OCI-LY1 (cell line): ENCODE measurements around the gene ELMO1.

ENCODE experiments used
- H2AFZ ChIP-seq: fragments of 200-600 bp; sonication (generic), shearing (Covaris generic); 2 replicates; pipeline ENCODE4 v1.6.0; 2014; ENCODE audit warnings: antibody characterized with exemption, mild to moderate bottlenecking, low read length
- H3F3A ChIP-seq: fragments of 200-600 bp; sonication (generic), shearing (Covaris generic); 2 replicates; pipeline ENCODE4 v1.6.0; 2014; ENCODE audit warnings: mild to moderate bottlenecking, antibody characterized with exemption, low read length, moderate library complexity; ENCODE audit not compliant: insufficient read depth
- H3K27ac ChIP-seq: fragments of 200-600 bp; sonication (generic); 2 replicates; pipeline ENCODE4 v1.5.1; 2014; ENCODE audit warnings: low read length, mixed run types, mild to moderate bottlenecking, low read depth; ENCODE audit not compliant: poor library complexity, severe bottlenecking
- H3K27me3 ChIP-seq: fragments of 200-600 bp; sonication (generic); 2 replicates; pipeline ENCODE4 v1.6.0; 2014; ENCODE audit warnings: antibody characterized with exemption, mild to moderate bottlenecking, low read length, moderate library complexity; ENCODE audit not compliant: insufficient read depth
- H3K36me3 ChIP-seq: fragments of 200-600 bp; sonication (generic); 2 replicates; pipeline ENCODE4 v1.6.1; 2014; ENCODE audit warnings: mild to moderate bottlenecking, antibody characterized with exemption, low read length, moderate library complexity, mixed read lengths; ENCODE audit not compliant: insufficient read depth
- H3K4me1 ChIP-seq: fragments of 200-600 bp; sonication (generic); 2 replicates; pipeline ENCODE4 v1.5.1; 2014; ENCODE audit warnings: mild to moderate bottlenecking, low read length, moderate library complexity; ENCODE audit not compliant: insufficient read depth, severe bottlenecking
- H3K4me2 ChIP-seq: fragments of 200-600 bp; sonication (generic), shearing (Covaris generic); 2 replicates; pipeline ENCODE4 v1.6.1; 2014; ENCODE audit warnings: low read length
- H3K4me3 ChIP-seq: fragments of 200-600 bp; sonication (generic); 2 replicates; pipeline ENCODE4 v1.5.1; 2014; ENCODE audit warnings: low read length, low read depth, mild to moderate bottlenecking, mixed read lengths; ENCODE audit not compliant: poor library complexity, severe bottlenecking
- H3K79me2 ChIP-seq: fragments of 200-600 bp; shearing (Covaris generic); 2 replicates; pipeline ENCODE4 v1.6.1; 2016; ENCODE audit warnings: mixed run types, low read length, mixed read lengths; ENCODE audit not compliant: insufficient read depth
- H3K9ac ChIP-seq: fragments of 200-600 bp; sonication (generic), shearing (Covaris generic); 2 replicates; pipeline ENCODE4 v1.6.1; 2014; ENCODE audit warnings: mild to moderate bottlenecking, low read length, mixed read lengths
- H3K9me2 ChIP-seq: fragments of 200-600 bp; sonication (generic), shearing (Covaris generic); 2 replicates; pipeline ENCODE4 v1.6.1; 2014; ENCODE audit warnings: low read depth, mild to moderate bottlenecking, low read length, mixed read lengths
- H3K9me3 ChIP-seq: fragments of 200-600 bp; shearing (Covaris generic); 2 replicates; pipeline ENCODE4 v1.6.1; 2014; ENCODE audit warnings: low read length, mixed read lengths
- H4K20me1 ChIP-seq: fragments of 200-600 bp; sonication (generic), shearing (Covaris generic); 2 replicates; pipeline ENCODE4 v1.6.0; 2016; ENCODE audit warnings: mild to moderate bottlenecking, low read length; ENCODE audit not compliant: insufficient read depth
- EZH2 ChIP-seq: fragments of 200-600 bp; sonication (generic), shearing (Covaris generic); IDR thresholded peaks from 2 replicates; pipeline ENCODE4 v1.8.0; 2017; ENCODE audit warnings: borderline replicate concordance, mixed run types, mild to moderate bottlenecking, antibody characterized with exemption, low read length, moderate library complexity, mixed read lengths
- TF ChIP-seq, protein P1 (sequence below): fragments of 200-600 bp; sonication (generic), shearing (Covaris generic); IDR thresholded peaks from 2 replicates; pipeline ENCODE4 v1.5.1; 2017; ENCODE audit warnings: mild to moderate bottlenecking, antibody characterized with exemption, low read length, moderate library complexity, mixed read lengths

Gene ELMO1

DNA sequence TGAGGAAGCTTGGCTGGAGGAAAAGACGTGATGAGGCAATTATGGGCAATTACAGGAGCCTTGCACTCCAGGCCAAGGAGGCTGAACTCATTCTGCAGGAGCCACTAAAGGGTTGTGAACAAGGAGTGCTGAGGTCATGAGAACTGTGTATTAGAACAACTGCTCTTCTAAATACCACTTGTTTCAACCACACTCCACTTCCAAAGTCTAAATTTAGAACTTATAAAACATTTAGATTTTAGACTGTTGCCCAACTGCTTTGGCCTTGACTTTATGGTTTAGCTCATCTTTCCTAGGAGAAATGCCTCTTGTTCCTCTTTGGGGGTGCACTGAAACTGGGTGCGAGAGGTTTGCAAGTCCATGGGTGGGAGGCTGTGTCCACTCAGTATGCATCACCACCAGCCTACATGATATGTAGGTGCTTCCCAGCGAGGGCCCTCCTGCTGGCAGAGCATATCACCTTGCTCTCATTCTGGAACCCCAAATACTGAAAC is 524.7 kb downstream of the ELMO1 start:
- TF ChIP-seq, protein P1, sequence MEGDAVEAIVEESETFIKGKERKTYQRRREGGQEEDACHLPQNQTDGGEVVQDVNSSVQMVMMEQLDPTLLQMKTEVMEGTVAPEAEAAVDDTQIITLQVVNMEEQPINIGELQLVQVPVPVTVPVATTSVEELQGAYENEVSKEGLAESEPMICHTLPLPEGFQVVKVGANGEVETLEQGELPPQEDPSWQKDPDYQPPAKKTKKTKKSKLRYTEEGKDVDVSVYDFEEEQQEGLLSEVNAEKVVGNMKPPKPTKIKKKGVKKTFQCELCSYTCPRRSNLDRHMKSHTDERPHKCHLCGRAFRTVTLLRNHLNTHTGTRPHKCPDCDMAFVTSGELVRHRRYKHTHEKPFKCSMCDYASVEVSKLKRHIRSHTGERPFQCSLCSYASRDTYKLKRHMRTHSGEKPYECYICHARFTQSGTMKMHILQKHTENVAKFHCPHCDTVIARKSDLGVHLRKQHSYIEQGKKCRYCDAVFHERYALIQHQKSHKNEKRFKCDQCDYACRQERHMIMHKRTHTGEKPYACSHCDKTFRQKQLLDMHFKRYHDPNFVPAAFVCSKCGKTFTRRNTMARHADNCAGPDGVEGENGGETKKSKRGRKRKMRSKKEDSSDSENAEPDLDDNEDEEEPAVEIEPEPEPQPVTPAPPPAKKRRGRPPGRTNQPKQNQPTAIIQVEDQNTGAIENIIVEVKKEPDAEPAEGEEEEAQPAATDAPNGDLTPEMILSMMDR = no peak
- TF ChIP-seq EZH2 = no peak
- no peak overlapping the region for H3K9ac ChIP-seq
- H2AFZ ChIP-seq = no peak overlapping the region
- H3K9me2 ChIP-seq = no peaks in the 10 kb centered on the region
- H3K27ac ChIP-seq = no peak overlapping the region
- H3F3A ChIP-seq = no peaks in the 10 kb centered on the region
- H3K4me2 ChIP-seq = no peak overlapping the region
- no peaks in the 10 kb centered on the region for H3K79me2 ChIP-seq
- no peak overlapping the region for H3K4me3 ChIP-seq
- H3K4me1 ChIP-seq = no peaks in the 10 kb centered on the region
- no peaks in the 10 kb centered on the region for H3K9me3 ChIP-seq
- H4K20me1 ChIP-seq = no peaks in the 10 kb centered on the region
- peaks cover 15% of the 10 kb centered on the region; the same call in 1 of the 2 replicates for H3K36me3 ChIP-seq
- no peaks in the 10 kb centered on the region for H3K27me3 ChIP-seq

DNA sequence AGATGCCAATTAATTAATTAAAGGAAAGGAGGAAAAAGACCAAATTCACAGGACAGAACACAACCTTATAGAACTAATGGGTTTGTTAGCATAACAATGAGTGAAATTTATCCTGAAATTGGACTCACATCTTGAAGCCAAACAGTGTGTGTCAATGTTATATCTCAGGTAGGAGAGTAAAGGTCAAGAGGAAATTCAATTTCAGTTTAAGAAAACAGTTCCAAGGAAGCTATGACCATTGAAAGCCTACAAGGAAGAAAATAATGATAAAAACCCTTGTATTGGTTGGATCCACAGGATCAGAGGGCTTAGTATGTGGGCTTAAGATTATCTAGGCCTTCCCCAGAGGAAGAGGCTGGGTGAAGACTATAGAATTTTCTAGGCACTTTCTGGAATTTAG is 525.5 kb downstream of the ELMO1 start:
- Histone ChIP-seq H3K27ac (no peak overlapping the region), H3K9ac (no peak overlapping the region)

DNA sequence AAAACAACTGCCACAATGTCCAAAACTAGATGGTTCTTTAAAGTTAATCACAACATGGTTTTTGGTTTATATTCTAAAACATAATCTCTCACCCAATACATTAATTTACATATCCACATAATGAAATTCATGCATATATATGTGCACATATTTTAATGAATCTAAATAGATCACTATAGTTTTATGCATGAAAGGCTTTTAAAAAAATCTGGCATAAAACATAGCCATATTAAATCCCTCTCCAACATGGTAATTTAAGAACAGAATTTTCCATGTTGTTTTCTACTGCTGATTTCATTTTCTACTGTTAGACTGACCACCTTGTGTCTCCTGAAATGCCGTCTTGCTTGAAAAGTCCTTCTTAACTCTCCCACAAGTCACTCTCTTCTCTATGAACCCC is 528.2 kb downstream of the ELMO1 start:
- H3K4me2 ChIP-seq = no peak overlapping the region
- no peaks in the 10 kb centered on the region for H3K79me2 ChIP-seq
- TF ChIP-seq EZH2 = no peak
- TF ChIP-seq, protein P1 = no peak
- no peaks in the 10 kb centered on the region for H3K9me2 ChIP-seq
- no peak overlapping the region for H2AFZ ChIP-seq
- no peak overlapping the region for H3K4me3 ChIP-seq
- H3K27me3 ChIP-seq = no peaks in the 10 kb centered on the region
- H3K9ac ChIP-seq = no peak overlapping the region
- no peak overlapping the region for H3K27ac ChIP-seq
- no peaks in the 10 kb centered on the region for H4K20me1 ChIP-seq
- no peaks in the 10 kb centered on the region for H3K9me3 ChIP-seq
- no peaks in the 10 kb centered on the region for H3K4me1 ChIP-seq
- H3K36me3 ChIP-seq = peaks cover 15% of the 10 kb centered on the region; the same call in 1 of the 2 replicates
- no peaks in the 10 kb centered on the region for H3F3A ChIP-seq

More for the DNA sequence above, 525.5 kb downstream of the ELMO1 start:
- no peak for TF ChIP-seq EZH2
- TF ChIP-seq, protein P1 = no peak
- no peaks in the 10 kb centered on the region for H3K79me2 ChIP-seq
- H3F3A ChIP-seq = no peaks in the 10 kb centered on the region
- peaks cover 15% of the 10 kb centered on the region; the same call in 1 of the 2 replicates for H3K36me3 ChIP-seq
- H3K27me3 ChIP-seq = no peaks in the 10 kb centered on the region
- H2AFZ ChIP-seq = no peak overlapping the region
- H3K9me2 ChIP-seq = no peaks in the 10 kb centered on the region
- H3K4me1 ChIP-seq = no peaks in the 10 kb centered on the region
- H3K4me3 ChIP-seq = no peak overlapping the region
- no peak overlapping the region for H3K4me2 ChIP-seq
- H3K9me3 ChIP-seq = no peaks in the 10 kb centered on the region
- no peaks in the 10 kb centered on the region for H4K20me1 ChIP-seq
